Muscle of leg (tissue), 11 donors: ENCODE data around the gene C16orf82. TPM values are rescaled to one million over a fixed set of nuclear protein-coding genes. Genes with fewer than 3 reads are reported as not detected.

Experiments
- DNase-seq: peaks from one replicate; pipeline ENCODE4 v3.0.0; 2013
- H3K27ac ChIP-seq: one replicate; pipeline ENCODE4 v1.5.1; 2013; ENCODE audit warnings: mild to moderate bottlenecking, low read length, control low read depth
- H3K27me3 ChIP-seq: one replicate; pipeline ENCODE4 v1.6.1; 2013; ENCODE audit warnings: low read length; ENCODE audit not compliant: control insufficient read depth, insufficient read depth
- H3K36me3 ChIP-seq: one replicate; pipeline ENCODE4 v1.6.1; 2013; ENCODE audit warnings: low read length; ENCODE audit not compliant: control insufficient read depth, insufficient read depth
- H3K4me1 ChIP-seq: one replicate; pipeline ENCODE4 v1.6.1; 2013; ENCODE audit warnings: low read length; ENCODE audit not compliant: control insufficient read depth, insufficient read depth
- H3K4me3 ChIP-seq: one replicate; pipeline ENCODE4 v1.5.1; 2013; ENCODE audit warnings: low read length, control low read depth
- H3K9me3 ChIP-seq: replicated peaks from 2 replicates; pipeline ENCODE4 v1.6.1; 2013; ENCODE audit warnings: low read depth, low read length; ENCODE audit not compliant: control insufficient read depth
- WGBS: methylation state at CpG from one replicate; pipeline ENCODE4 v1.1.5; 2013; ENCODE audit warnings: missing lambda C conversion rate; ENCODE audit not compliant: insufficient coverage; 5-methylcytosine and 5-hydroxymethylcytosine counted together
- polyA plus RNA-seq, 8 donors: library from polyadenylated mRNA; unstranded; fragments of 120-200 nt; gene quantifications; one replicate each; pipeline versions ENCODE4 v1.2.1 to v1.2.3, GENCODE V29; 2013; ENCODE audit warnings: inconsistent platforms in 1 of 8, low replicate concordance in 1 of 8; ENCODE audit not compliant: insufficient read length in 8 of 8, insufficient read depth in 1 of 8
- total RNA-seq: library from RNA; stranded (reverse); fragments of 120-200 nt; gene quantifications from one replicate; pipeline ENCODE4 v1.2.4, GENCODE V29; 2013

Gene C16orf82
- total and polyA plus RNA-seq, 9 donors: 0.10 TPM; not detected in 8

GRCh38 chr16:27046958-27047518 lies 19.7 kb upstream of the C16orf82 start:
- no peaks in the 10 kb centered on the region for H3K9me3 ChIP-seq
- H3K4me3 ChIP-seq: no peak overlapping the region
- H3K27ac ChIP-seq: no peak overlapping the region
- peaks cover 5% of the 10 kb centered on the region for H3K27me3 ChIP-seq
- no peaks in the 10 kb centered on the region for H3K36me3 ChIP-seq
- DNase-seq: no peak
- H3K4me1 ChIP-seq: peaks cover 4% of the 10 kb centered on the region

- no peak for DNase-seq
- H3K36me3 ChIP-seq: no peaks in the 10 kb centered on the region
- H3K4me3 ChIP-seq: no peak overlapping the region
- H3K27ac ChIP-seq: no peak overlapping the region
- H3K9me3 ChIP-seq: no peaks in the 10 kb centered on the region
- peaks cover 4% of the 10 kb centered on the region for H3K4me1 ChIP-seq
- WGBS: 83% methylated on average over 7 of the region's 7 CpGs
- H3K27me3 ChIP-seq: peaks cover 7% of the 10 kb centered on the region
Observed at GRCh38 chr16:27048316-27048715, 18.4 kb upstream of the C16orf82 start.

- no peaks in the 10 kb centered on the region for H3K9me3 ChIP-seq
- H3K4me3 ChIP-seq: no peak overlapping the region
- peaks cover 4% of the 10 kb centered on the region for H3K4me1 ChIP-seq
- H3K27me3 ChIP-seq: peaks cover 7% of the 10 kb centered on the region
- WGBS: 66% methylated on average over 5 of the region's 5 CpGs
- no peak for DNase-seq
- no peaks in the 10 kb centered on the region for H3K36me3 ChIP-seq
- no peak overlapping the region for H3K27ac ChIP-seq
Observed at GRCh38 chr16:27049117-27049516, 17.6 kb upstream of the C16orf82 start.

GRCh38 chr16:27052007-27052406 lies 14.7 kb upstream of the C16orf82 start:
- H3K4me3 ChIP-seq: no peak overlapping the region
- no peaks in the 10 kb centered on the region for H3K9me3 ChIP-seq
- peaks cover 4% of the 10 kb centered on the region for H3K4me1 ChIP-seq
- peaks cover 7% of the 10 kb centered on the region for H3K27me3 ChIP-seq
- WGBS: 25% methylated on average over 8 of the region's 16 CpGs
- no peaks in the 10 kb centered on the region for H3K36me3 ChIP-seq
- DNase-seq: peak; percentile 40
- no peak overlapping the region for H3K27ac ChIP-seq

GRCh38 chr16:27053996-27054395 lies 12.7 kb upstream of the C16orf82 start:
- H3K4me1 ChIP-seq: peaks cover 4% of the 10 kb centered on the region
- no peaks in the 10 kb centered on the region for H3K9me3 ChIP-seq
- no peak overlapping the region for H3K27ac ChIP-seq
- no peaks in the 10 kb centered on the region for H3K36me3 ChIP-seq
- no peak overlapping the region for H3K4me3 ChIP-seq
- no CpG with 5 or more reads among the region's 3 CpGs for WGBS
- DNase-seq: no peak
- H3K27me3 ChIP-seq: peaks cover 7% of the 10 kb centered on the region

- 40% methylated on average over 2 of the region's 3 CpGs for WGBS
Observed at GRCh38 chr16:27058299-27058698, 8.4 kb upstream of the C16orf82 start.

GRCh38 chr16:27070776-27071175 lies 4.0 kb downstream of the C16orf82 start:
- Histone ChIP-seq H3K36me3 (no peaks in the 10 kb centered on the region), H3K4me1 (peaks cover 3% of the 10 kb centered on the region), H3K9me3 (no peaks in the 10 kb centered on the region), H3K27ac (no peak overlapping the region), H3K4me3 (no peak overlapping the region), H3K27me3 (peaks cover 4% of the 10 kb centered on the region)
- WGBS: 74% methylated on average over 5 of the region's 6 CpGs
- no peak for DNase-seq

More at GRCh38 chr16:27058299-27058698, 8.4 kb upstream of the C16orf82 start:
- Histone ChIP-seq H3K4me3 (no peak overlapping the region), H3K27me3 (no peaks in the 10 kb centered on the region), H3K36me3 (no peaks in the 10 kb centered on the region), H3K9me3 (no peaks in the 10 kb centered on the region), H3K27ac (no peak overlapping the region), H3K4me1 (no peaks in the 10 kb centered on the region)
- DNase-seq: no peak

- Histone ChIP-seq H3K27me3 (no peaks in the 10 kb centered on the region), H3K4me3 (no peak overlapping the region), H3K36me3 (no peaks in the 10 kb centered on the region), H3K4me1 (no peaks in the 10 kb centered on the region), H3K27ac (no peak overlapping the region), H3K9me3 (no peaks in the 10 kb centered on the region)
- WGBS: 78% methylated on average over 7 of the region's 11 CpGs
- DNase-seq: no peak
Observed at GRCh38 chr16:27073733-27074132, 7.0 kb downstream of the C16orf82 start.

- Histone ChIP-seq H3K9me3 (no peaks in the 10 kb centered on the region), H3K4me3 (no peak overlapping the region), H3K36me3 (no peaks in the 10 kb centered on the region), H3K27me3 (peaks cover 2% of the 10 kb centered on the region), H3K27ac (no peak overlapping the region), H3K4me1 (peaks cover 3% of the 10 kb centered on the region)
- WGBS: no CpG with 5 or more reads among the region's 4 CpGs
- no peak for DNase-seq
Observed at GRCh38 chr16:27080895-27081294, 14.2 kb downstream of the C16orf82 start.

GRCh38 chr16:27083861-27084261 lies 17.1 kb downstream of the C16orf82 start:
- peaks cover 3% of the 10 kb centered on the region for H3K4me1 ChIP-seq
- DNase-seq: peak; percentile 23
- H3K4me3 ChIP-seq: no peak overlapping the region
- WGBS: 20% methylated on average over 10 of the region's 11 CpGs
- peaks cover 2% of the 10 kb centered on the region for H3K27me3 ChIP-seq
- no peaks in the 10 kb centered on the region for H3K9me3 ChIP-seq
- no peak overlapping the region for H3K27ac ChIP-seq
- H3K36me3 ChIP-seq: no peaks in the 10 kb centered on the region
